Esophagus muscularis mucosa (tissue), 4 donors: Measurements from ENCODE around the gene TAX1BP1. TPM values are rescaled to one million over a fixed set of nuclear protein-coding genes. Genes with fewer than 3 reads are reported as not detected.

Experiments
- DNase-seq: peaks from one replicate; pipeline ENCODE4 v3.0.0-alpha.2; 2017; ENCODE audit errors: extremely low spot score
- H3K27ac ChIP-seq, 4 donors: fragments of 200-600 bp; sonication (generic); replicated peaks in 1 of 4; 1 replicate in 3 of 4; 2 replicates in 1 of 4; pipeline ENCODE4 v1.5.1; 2016 to 2019; ENCODE audit warnings: mild to moderate bottlenecking in 1 of 4
- H3K27me3 ChIP-seq, 4 donors: fragments of 200-600 bp; sonication (generic); one replicate each; pipeline versions ENCODE4 v1.5.1 to v1.6.0; 2016 to 2019
- H3K36me3 ChIP-seq, 4 donors: fragments of 200-600 bp; sonication (generic); one replicate each; pipeline ENCODE4 v1.5.1; 2016 to 2019
- H3K4me1 ChIP-seq, 4 donors: fragments of 200-600 bp; sonication (generic); one replicate each; pipeline ENCODE4 v1.5.1; 2016 to 2019
- H3K4me3 ChIP-seq, 4 donors: fragments of 200-600 bp; sonication (generic); 1 replicate in 2 of 4; 2 replicates in 2 of 4; pipeline ENCODE4 v1.5.1; 2016 to 2019; ENCODE audit warnings: mild to moderate bottlenecking in 4 of 4, moderate library complexity in 1 of 4
- H3K9me3 ChIP-seq, 4 donors: fragments of 200-600 bp; sonication (generic); 1 replicate in 3 of 4; 2 replicates in 1 of 4; pipeline ENCODE4 v1.5.1; 2016 to 2019
- EP300 ChIP-seq: sonication (generic); formaldehyde crosslinking; IDR thresholded peaks from one replicate; pipeline ENCODE4 v1.6.1; 2017; ENCODE audit warnings: antibody characterized with exemption
- POLR2A ChIP-seq: fragments of 450-650 bp; IDR thresholded peaks from one replicate; pipeline ENCODE4 v1.6.1; 2017; ENCODE audit warnings: antibody characterized with exemption, moderate library complexity, mild to moderate bottlenecking, low read depth
- POLR2AphosphoS5 ChIP-seq, 2 donors: sonication (generic); formaldehyde crosslinking; IDR thresholded peaks; one replicate each; pipeline ENCODE4 v1.6.1; 2017; ENCODE audit warnings: antibody characterized with exemption in 2 of 2
- WGBS: methylation state at CpG from one replicate; pipeline ENCODE4 v1.1.5; 2018; 5-methylcytosine and 5-hydroxymethylcytosine counted together
- intact Hi-C: fragments of 100-400 bp; cut with DNase I; formaldehyde crosslinking; loops from one replicate; pipeline ENCODE4 v1.15.1; 2023
- total RNA-seq, 4 donors: library from RNA; depleted of rRNA; stranded (reverse); fragments of >200 nt; gene quantifications; one replicate each; pipeline versions ENCODE4 v1.1.0 to v1.2.1, GENCODE V29; 2016
- TF ChIP-seq, protein P1 (sequence below), 3 experiments: fragments of 200-600 bp in 2 of 3; fragments of 450-650 bp in 1 of 3; sonication (generic) in 2 of 3; IDR thresholded peaks; one replicate each; pipeline ENCODE4 v1.5.1; 2017 to 2019; ENCODE audit warnings: antibody characterized with exemption in 3 of 3, mild to moderate bottlenecking in 2 of 3, moderate library complexity in 1 of 3

TAX1BP1 gene
- total RNA-seq, 4 donors from 2014 or later = 107 to 139 (median 127) TPM

DNA sequence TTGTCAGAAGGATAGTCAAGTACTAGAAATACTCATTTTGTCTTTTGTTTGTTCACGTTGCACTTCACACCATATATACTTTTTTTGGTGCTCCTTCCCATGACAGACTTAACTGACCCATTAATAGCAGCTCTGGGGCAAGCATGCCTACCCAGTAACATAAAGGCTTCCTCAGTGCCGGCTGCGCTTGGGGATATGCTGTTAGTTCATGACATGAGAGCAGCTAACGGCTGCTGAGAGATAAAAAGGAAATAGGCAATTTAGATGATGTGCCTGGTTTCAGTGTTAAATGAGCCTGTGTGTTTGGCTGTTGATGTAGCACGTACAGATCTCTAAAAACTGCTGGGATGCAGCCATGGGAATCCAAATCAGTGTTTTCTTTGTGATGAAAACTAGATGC, 86.4 kb downstream of the TAX1BP1 start:
- no peak overlapping the region for H3K27ac ChIP-seq
- peaks cover 0 to 4% (median 0%) of the 10 kb centered on the region in 4 donors for H3K4me1 ChIP-seq
- intact Hi-C loops = no loop called here
- no peak for TF ChIP-seq POLR2A
- TF ChIP-seq POLR2AphosphoS5 (IDR thresholded peaks at IDR 0.05) = no peak
- no peak for TF ChIP-seq EP300
- TF ChIP-seq, protein P1, sequence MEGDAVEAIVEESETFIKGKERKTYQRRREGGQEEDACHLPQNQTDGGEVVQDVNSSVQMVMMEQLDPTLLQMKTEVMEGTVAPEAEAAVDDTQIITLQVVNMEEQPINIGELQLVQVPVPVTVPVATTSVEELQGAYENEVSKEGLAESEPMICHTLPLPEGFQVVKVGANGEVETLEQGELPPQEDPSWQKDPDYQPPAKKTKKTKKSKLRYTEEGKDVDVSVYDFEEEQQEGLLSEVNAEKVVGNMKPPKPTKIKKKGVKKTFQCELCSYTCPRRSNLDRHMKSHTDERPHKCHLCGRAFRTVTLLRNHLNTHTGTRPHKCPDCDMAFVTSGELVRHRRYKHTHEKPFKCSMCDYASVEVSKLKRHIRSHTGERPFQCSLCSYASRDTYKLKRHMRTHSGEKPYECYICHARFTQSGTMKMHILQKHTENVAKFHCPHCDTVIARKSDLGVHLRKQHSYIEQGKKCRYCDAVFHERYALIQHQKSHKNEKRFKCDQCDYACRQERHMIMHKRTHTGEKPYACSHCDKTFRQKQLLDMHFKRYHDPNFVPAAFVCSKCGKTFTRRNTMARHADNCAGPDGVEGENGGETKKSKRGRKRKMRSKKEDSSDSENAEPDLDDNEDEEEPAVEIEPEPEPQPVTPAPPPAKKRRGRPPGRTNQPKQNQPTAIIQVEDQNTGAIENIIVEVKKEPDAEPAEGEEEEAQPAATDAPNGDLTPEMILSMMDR (IDR thresholded peaks at IDR 0.05) = no peak
- WGBS = 86% methylated on average over 5 of the region's 5 CpGs
- peaks cover 0 to 27% (median 7%) of the 10 kb centered on the region in 4 donors for H3K36me3 ChIP-seq
- H3K4me3 ChIP-seq = no peak overlapping the region
- no peaks in the 10 kb centered on the region for H3K27me3 ChIP-seq
- no peak for DNase-seq
- no peaks in the 10 kb centered on the region for H3K9me3 ChIP-seq

DNA sequence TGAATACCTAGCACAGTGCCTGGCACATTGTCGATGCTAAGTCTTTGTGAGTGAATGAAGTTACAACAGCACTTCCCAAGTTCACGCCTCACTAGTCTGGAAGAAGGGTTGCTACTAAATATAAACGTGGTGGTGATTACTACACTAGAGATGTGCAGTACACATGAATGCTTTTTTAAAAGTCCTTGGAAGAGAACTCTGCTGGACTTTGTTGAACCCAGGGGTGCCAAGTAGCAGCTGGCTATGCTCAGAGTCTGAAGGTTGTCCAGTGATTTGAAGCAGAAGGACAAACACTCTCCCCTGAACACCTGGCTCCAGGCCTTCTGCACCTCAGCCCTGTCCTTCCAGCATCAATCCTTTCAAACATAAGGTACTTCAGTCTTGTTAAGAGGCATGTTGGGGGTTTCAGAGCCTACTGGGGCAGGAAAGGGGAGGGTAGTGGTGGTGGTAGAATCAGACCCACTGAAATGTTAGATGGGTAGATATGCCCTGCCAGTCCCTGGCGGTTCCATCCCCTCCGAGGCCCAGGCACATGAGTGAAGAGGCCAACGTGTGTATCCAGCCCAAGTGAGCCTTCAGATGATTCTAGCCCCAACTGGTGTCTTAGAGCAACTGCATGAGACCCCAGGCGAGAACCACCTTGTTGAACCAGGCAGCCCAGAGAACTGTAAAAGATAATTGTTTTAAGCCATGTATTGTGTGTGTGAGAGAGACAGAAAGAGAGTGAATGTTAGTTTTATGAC, 94.4 kb downstream of the TAX1BP1 start:
- H3K27me3 ChIP-seq = no peaks in the 10 kb centered on the region
- no peaks in the 10 kb centered on the region for H3K9me3 ChIP-seq
- TF ChIP-seq POLR2A (no peak), POLR2AphosphoS5 (IDR thresholded peaks at IDR 0.05) (peak; percentile 51 to 56), EP300 (no peak)
- TF ChIP-seq, protein P1 (IDR thresholded peaks at IDR 0.05) = no peak
- H3K27ac ChIP-seq = peak overlapping the region in 3 of 4 donors; percentile 13 to 51 (median 39)
- WGBS = 67% methylated on average over 7 of the region's 7 CpGs
- H3K4me3 ChIP-seq = no peak overlapping the region
- intact Hi-C loops = no loop called here
- peaks cover 4 to 56% (median 14%) of the 10 kb centered on the region in 4 donors for H3K36me3 ChIP-seq
- no peak for DNase-seq
- H3K4me1 ChIP-seq = peaks cover 7 to 19% (median 16%) of the 10 kb centered on the region in 4 donors

DNA sequence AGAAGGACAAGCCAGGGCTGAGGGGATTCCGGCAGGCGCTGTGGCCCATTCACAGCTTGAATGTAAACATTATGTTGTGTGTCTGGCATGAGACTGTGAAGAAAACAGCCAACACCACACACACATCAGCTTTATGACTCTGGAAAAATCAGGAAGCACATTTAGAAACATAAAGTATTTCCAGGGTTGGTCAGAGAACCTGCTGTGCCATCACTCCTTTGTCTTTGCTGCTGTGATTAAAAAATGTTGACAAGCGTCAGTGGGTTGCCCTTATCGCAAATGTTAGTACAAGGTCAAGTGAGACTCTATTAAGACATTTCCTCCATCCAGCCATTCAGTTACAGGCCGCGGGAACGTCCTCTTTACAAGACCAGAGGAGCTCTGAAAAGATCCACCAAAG, 95.4 kb downstream of the TAX1BP1 start:
- TF ChIP-seq POLR2AphosphoS5 (IDR thresholded peaks at IDR 0.05) = no peak
- Histone ChIP-seq H3K4me1 (peaks cover 7 to 19% (median 16%) of the 10 kb centered on the region in 4 donors), H3K4me3 (no peak overlapping the region), H3K27ac (peak overlapping the region in 1 of 4 donors; percentile 5), H3K9me3 (no peaks in the 10 kb centered on the region), H3K36me3 (peaks cover 4 to 66% (median 21%) of the 10 kb centered on the region in 4 donors), H3K27me3 (no peaks in the 10 kb centered on the region)
- intact Hi-C loops = no loop called here
- DNase-seq = no peak
- 84% methylated on average over 7 of the region's 7 CpGs for WGBS

DNA sequence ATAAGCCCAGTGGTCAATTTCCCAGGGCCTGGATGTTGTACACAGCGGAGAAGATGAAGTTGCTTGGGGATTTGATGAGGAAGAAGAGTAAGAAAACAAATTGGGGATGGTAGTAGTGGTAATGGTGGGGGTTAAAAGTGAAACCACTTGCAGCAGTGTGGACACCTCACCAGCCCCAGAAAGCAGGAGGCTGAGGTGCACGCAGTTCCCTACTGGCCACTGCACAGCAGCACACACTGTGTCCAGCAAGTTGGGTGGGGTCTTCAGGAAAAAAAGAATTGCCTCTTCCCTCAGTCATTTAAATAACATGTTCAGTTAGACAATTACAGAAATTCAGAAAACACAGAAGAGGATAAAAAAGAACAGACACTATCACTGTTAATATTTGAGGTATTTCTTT, 96.6 kb downstream of the TAX1BP1 start:
- Histone ChIP-seq H3K4me1 (peaks cover 7 to 19% (median 16%) of the 10 kb centered on the region in 4 donors), H3K36me3 (peaks cover 7 to 70% (median 27%) of the 10 kb centered on the region in 4 donors), H3K9me3 (no peaks in the 10 kb centered on the region), H3K4me3 (no peak overlapping the region), H3K27ac (no peak overlapping the region), H3K27me3 (no peaks in the 10 kb centered on the region)
- 90% methylated on average over 2 of the region's 2 CpGs for WGBS
- DNase-seq = no peak
- intact Hi-C loops = no loop called here
- no peak for TF ChIP-seq EP300
- TF ChIP-seq POLR2A = no peak
- TF ChIP-seq POLR2AphosphoS5 (IDR thresholded peaks at IDR 0.05) = no peak
- TF ChIP-seq, protein P1 (IDR thresholded peaks at IDR 0.05) = no peak

DNA sequence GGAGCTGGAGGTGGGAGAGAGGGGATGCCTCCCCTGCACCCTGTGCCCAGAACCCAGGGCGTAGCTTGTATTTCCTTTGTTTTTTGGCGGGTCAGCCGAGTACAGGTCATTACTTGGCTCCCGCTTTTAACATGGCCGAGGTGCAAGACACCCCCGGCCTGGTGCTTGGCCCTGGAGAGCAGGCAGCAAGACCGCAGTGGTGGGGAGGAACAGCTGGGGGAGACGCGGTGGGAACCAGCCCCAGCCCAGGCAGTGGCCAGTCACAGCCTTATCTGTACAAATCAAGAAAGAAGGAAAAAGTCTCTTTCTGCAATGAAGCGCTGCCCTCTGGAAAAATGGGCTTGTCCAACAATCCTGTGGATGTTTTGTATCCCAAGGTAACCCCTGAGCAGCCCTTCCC, 99.1 kb downstream of the TAX1BP1 start:
- Histone ChIP-seq H3K27me3 (no peaks in the 10 kb centered on the region), H3K36me3 (peaks cover 3 to 54% (median 19%) of the 10 kb centered on the region in 4 donors), H3K4me1 (peaks cover 3 to 25% (median 21%) of the 10 kb centered on the region in 4 donors), H3K4me3 (no peak overlapping the region), H3K9me3 (no peaks in the 10 kb centered on the region), H3K27ac (no peak overlapping the region)
- TF ChIP-seq POLR2AphosphoS5 (IDR thresholded peaks at IDR 0.05) (no peak), EP300 (no peak), POLR2A (no peak)
- TF ChIP-seq, protein P1 (IDR thresholded peaks at IDR 0.05) = no peak
- DNase-seq = no peak
- intact Hi-C loops = no loop called here
- 88% methylated on average over 10 of the region's 10 CpGs for WGBS
